WTC11 (cell line): Measurements from ENCODE around the gene ADAMTS18.

ENCODE experiments used
- ATF3 ChIP-seq: sonication (generic); formaldehyde crosslinking; conservative IDR thresholded peaks from 2 replicates; pipeline ENCODE4 v1.8.1; 2022; ENCODE audit warnings: mild to moderate bottlenecking, missing genetic modification reagents
- ATF6 ChIP-seq: sonication (generic); formaldehyde crosslinking; IDR thresholded peaks from 2 replicates; pipeline ENCODE4 v1.8.1; 2023; ENCODE audit warnings: mild to moderate bottlenecking, missing genetic modification reagents
- GRHL2 ChIP-seq: fragments of 250-450 bp; sonication (Bioruptor Pico); IDR thresholded peaks from 2 replicates; pipeline ENCODE4 v1.8.0; 2022; ENCODE audit warnings: mild to moderate bottlenecking, moderate library complexity; ENCODE audit not compliant: insufficient replicate concordance, severe bottlenecking
- JUN ChIP-seq: sonication (generic); formaldehyde crosslinking; IDR thresholded peaks from 2 replicates; pipeline ENCODE4 v1.8.0; 2023; ENCODE audit warnings: mild to moderate bottlenecking, missing genetic modification reagents
- ZNF219 ChIP-seq: sonication (generic); formaldehyde crosslinking; IDR thresholded peaks from 2 replicates; pipeline ENCODE4 v1.8.0; 2023; ENCODE audit warnings: missing genetic modification reagents, mild to moderate bottlenecking, borderline replicate concordance
- ZNF512 ChIP-seq: sonication (generic); formaldehyde crosslinking; IDR thresholded peaks from 2 replicates; pipeline ENCODE4 v1.8.1; 2022; ENCODE audit warnings: missing genetic modification reagents, borderline replicate concordance
- TF ChIP-seq, protein P1 (sequence below): fragments of 200-600 bp; IDR thresholded peaks from 2 replicates; pipeline ENCODE4 v1.8.0; 2022; ENCODE audit warnings: antibody characterized with exemption
- TF ChIP-seq, protein P2 (sequence below): fragments of 250-450 bp; sonication (Bioruptor Pico); conservative IDR thresholded peaks from 2 replicates; pipeline ENCODE4 v1.9.0; 2021; ENCODE audit warnings: mild to moderate bottlenecking
- TF ChIP-seq, protein P3 (sequence below): sonication (generic); formaldehyde crosslinking; IDR thresholded peaks from 2 replicates; pipeline ENCODE4 v1.8.0; 2022; ENCODE audit warnings: mild to moderate bottlenecking, missing genetic modification reagents
- TF ChIP-seq, protein P4 (sequence below): sonication (generic); formaldehyde crosslinking; conservative IDR thresholded peaks from 2 replicates; pipeline ENCODE4 v1.8.1; 2023; ENCODE audit warnings: mild to moderate bottlenecking, low read depth, missing genetic modification reagents, moderate library complexity

DNA sequence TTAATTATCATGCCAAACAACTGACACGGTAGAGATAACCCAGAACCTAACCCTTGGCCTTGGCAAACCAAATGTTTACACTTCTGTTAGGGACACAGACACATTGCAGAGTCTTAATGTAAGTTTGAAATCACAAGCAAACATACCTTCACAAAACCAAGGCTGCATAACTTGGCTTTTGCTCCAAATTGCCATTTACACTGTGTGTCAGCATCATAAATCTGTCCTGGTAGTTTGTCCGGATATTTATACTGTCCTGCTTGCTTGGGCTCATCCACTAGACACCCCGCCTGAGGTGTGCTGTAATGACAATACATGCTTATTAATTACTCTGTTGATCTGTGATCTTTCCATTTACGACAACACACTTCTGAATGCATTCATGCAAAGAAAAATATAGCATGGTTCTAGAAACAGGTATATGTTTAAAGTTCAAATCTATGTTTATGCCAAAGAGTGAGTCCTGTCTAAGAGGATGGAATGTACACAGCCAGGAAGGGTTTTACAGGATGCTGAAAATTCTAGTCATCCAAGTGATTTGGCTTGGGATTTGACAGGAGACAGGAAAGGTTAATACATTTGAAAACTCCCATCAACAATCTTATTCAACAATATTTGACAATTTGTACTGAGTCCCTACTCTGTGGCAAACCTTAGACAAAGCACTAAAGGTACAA, 81.1 kb downstream of the ADAMTS18 start:
- no peak for TF ChIP-seq ATF6 (CRISPR knock-in tag)
- TF ChIP-seq, protein P1, sequence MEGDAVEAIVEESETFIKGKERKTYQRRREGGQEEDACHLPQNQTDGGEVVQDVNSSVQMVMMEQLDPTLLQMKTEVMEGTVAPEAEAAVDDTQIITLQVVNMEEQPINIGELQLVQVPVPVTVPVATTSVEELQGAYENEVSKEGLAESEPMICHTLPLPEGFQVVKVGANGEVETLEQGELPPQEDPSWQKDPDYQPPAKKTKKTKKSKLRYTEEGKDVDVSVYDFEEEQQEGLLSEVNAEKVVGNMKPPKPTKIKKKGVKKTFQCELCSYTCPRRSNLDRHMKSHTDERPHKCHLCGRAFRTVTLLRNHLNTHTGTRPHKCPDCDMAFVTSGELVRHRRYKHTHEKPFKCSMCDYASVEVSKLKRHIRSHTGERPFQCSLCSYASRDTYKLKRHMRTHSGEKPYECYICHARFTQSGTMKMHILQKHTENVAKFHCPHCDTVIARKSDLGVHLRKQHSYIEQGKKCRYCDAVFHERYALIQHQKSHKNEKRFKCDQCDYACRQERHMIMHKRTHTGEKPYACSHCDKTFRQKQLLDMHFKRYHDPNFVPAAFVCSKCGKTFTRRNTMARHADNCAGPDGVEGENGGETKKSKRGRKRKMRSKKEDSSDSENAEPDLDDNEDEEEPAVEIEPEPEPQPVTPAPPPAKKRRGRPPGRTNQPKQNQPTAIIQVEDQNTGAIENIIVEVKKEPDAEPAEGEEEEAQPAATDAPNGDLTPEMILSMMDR = no peak
- TF ChIP-seq, protein P2, sequence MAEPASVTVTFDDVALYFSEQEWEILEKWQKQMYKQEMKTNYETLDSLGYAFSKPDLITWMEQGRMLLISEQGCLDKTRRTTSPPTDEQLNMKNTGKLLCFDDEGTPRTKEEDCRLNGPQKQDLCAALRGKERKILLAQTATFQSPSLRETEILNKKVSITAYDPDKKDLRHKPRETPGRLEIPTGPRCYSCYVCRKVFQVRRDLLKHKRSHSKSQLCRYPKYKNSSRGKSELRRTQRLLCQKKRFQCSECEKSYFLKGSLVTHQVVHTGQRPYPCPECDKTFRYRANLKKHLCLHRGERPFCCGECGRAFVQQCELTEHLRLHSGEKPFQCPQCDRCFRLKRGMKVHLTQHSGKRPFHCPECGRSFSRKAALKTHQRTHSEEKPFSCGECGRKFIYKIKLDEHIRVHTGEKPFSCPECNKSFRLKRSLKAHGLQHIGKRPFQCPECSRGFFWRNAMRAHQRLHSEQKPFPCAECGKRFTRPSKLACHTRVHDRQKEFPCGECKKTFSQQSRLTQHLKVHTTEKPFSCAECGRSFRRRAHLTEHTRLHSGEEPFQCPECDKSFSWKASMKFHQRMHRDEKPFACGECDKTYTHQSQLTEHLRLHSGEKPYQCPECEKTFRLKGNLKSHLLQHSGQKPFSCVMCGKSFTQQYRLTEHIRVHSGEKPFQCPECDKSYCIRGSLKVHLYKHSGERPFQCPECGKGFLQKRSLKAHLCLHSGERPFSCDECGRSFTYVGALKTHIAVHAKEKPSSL (CRISPR knock-in tag) = no peak
- TF ChIP-seq, protein P3, sequence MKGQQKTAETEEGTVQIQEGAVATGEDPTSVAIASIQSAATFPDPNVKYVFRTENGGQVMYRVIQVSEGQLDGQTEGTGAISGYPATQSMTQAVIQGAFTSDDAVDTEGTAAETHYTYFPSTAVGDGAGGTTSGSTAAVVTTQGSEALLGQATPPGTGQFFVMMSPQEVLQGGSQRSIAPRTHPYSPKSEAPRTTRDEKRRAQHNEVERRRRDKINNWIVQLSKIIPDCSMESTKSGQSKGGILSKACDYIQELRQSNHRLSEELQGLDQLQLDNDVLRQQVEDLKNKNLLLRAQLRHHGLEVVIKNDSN = no peak
- no peak for TF ChIP-seq ATF3 (CRISPR knock-in tag)
- TF ChIP-seq JUN (CRISPR knock-in tag) = no peak
- TF ChIP-seq, protein P4, sequence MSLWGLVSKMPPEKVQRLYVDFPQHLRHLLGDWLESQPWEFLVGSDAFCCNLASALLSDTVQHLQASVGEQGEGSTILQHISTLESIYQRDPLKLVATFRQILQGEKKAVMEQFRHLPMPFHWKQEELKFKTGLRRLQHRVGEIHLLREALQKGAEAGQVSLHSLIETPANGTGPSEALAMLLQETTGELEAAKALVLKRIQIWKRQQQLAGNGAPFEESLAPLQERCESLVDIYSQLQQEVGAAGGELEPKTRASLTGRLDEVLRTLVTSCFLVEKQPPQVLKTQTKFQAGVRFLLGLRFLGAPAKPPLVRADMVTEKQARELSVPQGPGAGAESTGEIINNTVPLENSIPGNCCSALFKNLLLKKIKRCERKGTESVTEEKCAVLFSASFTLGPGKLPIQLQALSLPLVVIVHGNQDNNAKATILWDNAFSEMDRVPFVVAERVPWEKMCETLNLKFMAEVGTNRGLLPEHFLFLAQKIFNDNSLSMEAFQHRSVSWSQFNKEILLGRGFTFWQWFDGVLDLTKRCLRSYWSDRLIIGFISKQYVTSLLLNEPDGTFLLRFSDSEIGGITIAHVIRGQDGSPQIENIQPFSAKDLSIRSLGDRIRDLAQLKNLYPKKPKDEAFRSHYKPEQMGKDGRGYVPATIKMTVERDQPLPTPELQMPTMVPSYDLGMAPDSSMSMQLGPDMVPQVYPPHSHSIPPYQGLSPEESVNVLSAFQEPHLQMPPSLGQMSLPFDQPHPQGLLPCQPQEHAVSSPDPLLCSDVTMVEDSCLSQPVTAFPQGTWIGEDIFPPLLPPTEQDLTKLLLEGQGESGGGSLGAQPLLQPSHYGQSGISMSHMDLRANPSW (CRISPR knock-in tag) = no peak
- TF ChIP-seq ZNF219 = no peak
- TF ChIP-seq ZNF512 = no peak
- TF ChIP-seq GRHL2 (CRISPR knock-in tag) = no peak
